GM19240 (cell line): Measurements from ENCODE around the gene LMOD3.

Source experiments
- DNase-seq: peaks from one replicate; pipeline ENCODE4 v3.0.0; 2011; ENCODE audit warnings: low spot score; ENCODE audit not compliant: insufficient read length

LMOD3 gene

GRCh38 chr3:69126216-69126615, 3.8 kb upstream of the LMOD3 start:
- DNase-seq: no peak

GRCh38 chr3:69121950-69122349, 445 bp downstream of the LMOD3 start:
- no peak for DNase-seq

DNA sequence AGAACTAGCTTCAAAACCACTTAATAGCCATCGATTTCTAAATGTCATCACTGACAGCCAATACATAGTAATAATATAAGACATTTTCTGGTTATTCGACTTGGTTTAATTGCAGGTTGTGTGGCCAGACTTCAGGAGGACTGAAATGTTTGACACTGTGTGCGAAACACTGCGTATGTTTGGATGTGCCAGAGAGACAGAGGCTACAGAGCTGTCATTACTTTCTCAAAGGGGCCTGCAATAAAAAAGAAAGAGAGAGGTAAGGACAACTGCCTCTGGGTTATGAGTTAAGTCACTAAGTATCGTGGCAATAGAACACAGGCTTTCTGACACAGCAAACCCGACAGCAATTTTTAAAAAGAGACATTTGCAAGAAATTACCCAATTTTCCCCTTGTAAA, 882 bp downstream of the LMOD3 start:
- no peak for DNase-seq

- peak; percentile 25 for DNase-seq
Measured at GRCh38 chr3:69120879-69121464, 1.4 kb downstream of the LMOD3 start.

DNA sequence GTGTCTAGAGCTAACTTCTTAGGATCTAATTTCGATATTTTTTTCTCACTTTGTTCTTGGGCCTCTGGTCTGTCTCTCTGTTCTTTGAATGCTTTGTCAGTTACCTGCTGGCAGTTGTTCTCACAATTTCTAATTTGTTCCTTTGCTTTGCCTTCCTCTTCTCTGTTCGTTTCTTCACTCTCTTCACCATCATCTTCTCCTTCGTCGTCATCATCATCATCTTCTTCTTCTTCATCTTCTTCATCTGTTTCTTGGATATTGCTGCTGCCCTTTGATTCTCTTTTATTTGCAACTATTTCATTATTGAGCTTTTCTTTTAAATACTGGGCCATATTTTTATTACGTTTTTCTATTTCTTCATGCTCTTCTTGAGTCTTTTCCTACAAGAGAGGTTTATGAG, 2.7 kb downstream of the LMOD3 start:
- no peak for DNase-seq

DNA sequence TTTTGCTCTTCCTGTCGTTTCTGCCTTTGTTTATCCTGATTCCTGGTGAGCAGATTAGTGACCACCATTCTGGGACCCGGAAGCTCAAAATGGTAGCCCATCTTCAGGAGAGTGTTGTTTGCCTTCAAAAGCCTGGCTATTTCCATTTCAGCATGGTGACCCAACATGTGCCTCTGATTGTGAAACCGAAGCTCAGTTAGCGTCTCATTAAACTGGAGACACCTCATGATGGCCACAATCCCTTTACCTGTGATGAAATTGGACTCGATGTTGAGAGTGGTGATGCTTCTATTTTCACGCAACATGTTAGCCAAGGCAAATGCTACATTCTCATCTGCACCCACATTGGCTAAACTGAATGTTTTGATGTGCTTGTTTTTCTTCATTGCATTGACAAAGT, 3.3 kb downstream of the LMOD3 start:
- no peak for DNase-seq

GRCh38 chr3:69118555-69118954, 3.8 kb downstream of the LMOD3 start:
- no peak for DNase-seq

- DNase-seq: no peak
Measured at GRCh38 chr3:69116897-69117296, 5.5 kb downstream of the LMOD3 start.

- DNase-seq: no peak
Measured at GRCh38 chr3:69116162-69116561, 6.2 kb downstream of the LMOD3 start.

- no peak for DNase-seq
Measured at GRCh38 chr3:69115731-69116130, 6.7 kb downstream of the LMOD3 start.

DNA sequence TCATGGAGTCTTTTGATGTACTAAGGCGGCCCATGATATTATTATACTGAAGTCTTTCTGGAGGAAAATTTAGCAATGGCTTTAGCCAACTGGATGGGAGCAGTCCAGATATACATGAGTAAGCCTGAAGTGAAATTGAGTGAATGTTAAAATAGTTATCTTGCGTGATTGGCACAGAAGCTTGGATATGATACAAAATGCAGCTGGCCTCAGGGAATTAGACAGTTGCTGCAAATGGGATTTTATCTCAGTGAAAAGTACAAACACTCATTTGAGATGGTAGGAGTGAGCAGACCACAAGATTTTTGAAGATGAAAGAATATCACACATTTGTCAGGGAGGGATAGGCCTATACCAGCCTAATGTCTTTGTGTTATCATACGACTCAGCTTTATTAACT, 8.9 kb downstream of the LMOD3 start:
- no peak for DNase-seq

DNA sequence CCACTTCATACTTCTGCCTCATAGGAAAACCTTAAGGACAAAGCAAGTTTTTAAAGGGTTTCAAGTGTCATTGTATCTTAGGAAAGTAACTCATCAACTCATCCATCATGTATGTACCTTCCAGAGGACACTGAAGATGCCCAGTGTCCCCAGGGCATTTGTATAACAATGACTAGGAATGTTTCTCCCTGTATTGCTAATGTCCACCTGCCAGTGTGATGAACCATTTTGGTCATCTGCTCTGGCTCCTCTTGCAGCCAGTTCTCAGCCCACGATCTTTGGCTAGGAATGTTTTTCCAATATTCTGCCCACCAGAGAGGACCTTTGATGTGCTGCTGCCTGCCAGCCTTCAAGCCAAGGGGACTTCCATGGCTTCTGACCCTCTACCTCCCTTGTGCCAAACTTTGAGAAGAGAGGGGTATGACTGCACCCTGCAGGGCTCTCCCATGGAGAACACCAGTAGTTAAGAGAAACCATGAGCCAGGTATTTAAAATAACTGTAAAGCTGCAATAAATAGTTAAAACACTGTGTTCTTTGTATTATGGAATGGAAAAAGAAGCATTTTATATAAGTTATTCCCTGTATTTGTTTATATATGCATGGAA, 11.4 kb downstream of the LMOD3 start:
- DNase-seq: no peak

DNA sequence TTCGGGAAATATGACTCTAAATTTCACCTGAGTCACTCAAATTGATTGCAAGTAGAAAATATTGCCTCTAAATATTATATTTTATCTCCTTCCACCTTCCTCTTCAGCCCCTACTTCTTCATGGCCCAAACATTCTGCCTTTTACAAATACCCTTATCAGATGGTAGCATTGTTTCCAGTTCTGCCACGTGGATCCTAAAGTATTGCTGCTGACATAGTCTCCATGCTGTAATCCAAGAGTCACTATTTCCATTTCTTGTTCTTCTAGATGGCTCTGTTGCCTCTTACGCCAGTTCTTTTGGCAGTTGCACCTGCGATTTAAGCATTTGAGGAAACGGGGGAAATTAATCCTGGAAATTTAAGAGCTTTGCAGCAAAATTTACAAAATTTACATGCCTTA, 13.6 kb downstream of the LMOD3 start:
- DNase-seq: no peak

DNA sequence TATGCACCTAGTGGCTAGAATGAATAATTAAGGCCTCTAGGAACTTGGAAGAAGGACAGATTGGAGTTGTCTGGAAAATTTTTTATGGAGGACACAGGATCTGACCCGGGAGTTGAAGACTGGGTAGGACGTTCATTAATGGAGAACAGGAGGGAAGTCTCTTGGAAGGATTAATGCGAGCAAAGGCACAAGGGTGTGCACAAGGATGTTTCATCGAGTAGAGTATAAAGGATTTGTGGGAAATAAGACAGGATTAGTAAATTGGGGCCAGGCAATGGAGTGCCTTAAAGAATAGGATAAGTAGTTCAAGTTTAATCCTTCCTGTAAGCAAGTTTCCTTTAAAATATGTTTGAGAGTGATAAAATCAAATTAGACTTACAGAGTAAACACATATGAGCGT, 14.6 kb downstream of the LMOD3 start:
- no peak for DNase-seq

DNA sequence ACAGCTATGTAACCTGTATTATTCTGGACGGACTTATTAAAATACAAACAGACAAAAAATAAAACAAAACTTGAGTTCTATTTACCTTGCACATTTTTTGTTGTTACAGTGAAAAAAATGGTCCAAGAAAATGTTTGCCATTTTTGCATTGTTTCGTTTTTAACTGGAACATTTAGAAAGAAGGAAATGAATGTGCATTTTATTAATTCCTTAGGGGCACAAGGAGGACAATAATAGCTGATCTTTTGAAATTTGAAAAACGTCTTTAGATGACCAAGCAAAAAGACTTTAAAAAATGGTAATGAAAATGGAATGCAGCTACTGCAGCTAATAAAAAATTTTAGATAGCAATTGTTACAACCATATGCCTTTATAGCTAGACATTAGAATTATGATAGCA, 17.1 kb downstream of the LMOD3 start:
- DNase-seq: no peak

DNA sequence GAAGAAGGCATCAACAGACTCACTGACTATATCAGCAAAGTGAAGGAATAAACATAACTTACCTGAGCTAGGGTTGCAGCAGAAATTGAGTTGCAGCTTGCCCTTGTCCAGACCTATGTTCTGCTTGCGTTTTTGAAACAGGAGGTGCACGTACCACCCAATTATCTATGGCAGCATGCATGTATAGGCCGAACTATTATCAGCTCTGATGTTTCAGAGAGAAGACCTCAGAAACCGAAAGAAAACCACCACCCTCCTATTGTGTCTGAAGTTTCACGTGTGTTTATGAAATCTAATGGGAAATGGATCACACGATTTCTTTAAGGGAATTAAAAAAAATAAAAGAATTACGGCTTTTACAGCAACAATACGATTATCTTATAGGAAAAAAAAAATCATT, 17.8 kb downstream of the LMOD3 start:
- DNase-seq: no peak

DNA sequence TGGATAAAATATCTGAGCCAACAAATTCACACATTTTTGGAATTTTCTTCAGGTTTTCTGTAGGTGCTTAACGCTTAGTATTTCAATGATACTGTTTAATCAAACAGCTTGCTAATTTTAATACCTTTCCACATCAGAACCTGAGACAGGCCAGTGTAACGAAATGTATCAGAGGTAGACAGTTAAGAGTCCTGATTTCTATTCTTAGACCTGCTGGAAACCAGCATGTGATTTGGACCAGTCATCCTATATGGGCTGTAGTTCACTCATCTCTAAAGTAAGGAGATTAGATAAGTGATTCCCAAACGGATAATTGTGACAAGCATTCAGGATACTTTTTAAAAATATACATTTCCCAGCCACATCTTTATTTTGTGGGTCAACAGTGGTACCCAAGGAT, 19.3 kb downstream of the LMOD3 start:
- DNase-seq: no peak

GRCh38 chr3:69102384-69102783, 20.0 kb downstream of the LMOD3 start:
- no peak for DNase-seq

DNA sequence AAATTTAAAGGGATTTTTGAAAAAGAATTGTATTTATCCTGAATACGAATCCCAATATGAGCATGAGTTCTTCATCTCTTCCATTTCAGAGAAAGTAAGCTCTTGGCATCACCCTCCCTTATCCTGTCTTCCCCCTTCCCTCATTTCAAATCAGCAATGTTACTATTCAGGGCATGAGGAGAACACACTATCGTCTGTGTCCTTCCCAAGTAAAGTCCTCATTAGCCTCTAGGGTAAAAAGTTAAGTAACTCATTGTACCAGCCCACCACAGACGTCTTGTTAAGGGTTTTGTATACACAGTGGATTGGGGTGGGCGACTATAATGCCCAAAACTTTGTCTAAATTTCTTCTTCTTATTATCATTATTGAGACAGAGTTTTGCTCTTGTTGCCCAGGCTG, 22.8 kb downstream of the LMOD3 start:
- DNase-seq: no peak

DNA sequence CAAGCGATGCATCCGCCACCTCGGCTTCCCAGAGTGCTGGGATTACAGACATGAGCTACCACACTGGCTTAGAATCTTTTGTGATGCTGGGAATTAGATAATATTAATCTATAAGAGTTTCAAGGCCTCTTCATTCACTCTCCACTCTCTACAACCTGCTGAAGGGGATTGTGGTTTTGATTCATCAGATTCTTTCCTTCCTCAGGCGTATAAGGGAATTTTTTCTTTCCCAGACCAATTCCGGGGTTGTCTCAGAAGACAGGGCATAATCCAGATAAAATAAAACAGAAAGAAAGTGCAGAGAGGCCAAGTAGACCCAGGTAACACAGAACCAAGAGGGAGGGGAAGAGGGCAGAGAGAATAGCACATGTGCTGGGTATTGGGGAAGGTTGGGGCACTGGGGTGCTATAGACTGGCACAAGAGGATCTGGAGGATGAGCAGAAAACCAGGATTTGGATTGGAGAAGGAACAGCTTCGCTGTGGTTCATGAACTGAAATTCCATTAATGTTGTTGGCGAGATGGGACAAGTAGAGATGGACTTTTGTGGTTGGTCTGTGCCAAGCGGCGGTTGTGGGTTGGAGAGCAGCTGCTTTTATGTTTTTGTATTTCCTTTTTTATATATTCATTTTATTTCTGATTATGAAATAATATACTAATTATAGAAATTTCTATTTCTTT, 24.8 kb downstream of the LMOD3 start:
- no peak for DNase-seq

DNA sequence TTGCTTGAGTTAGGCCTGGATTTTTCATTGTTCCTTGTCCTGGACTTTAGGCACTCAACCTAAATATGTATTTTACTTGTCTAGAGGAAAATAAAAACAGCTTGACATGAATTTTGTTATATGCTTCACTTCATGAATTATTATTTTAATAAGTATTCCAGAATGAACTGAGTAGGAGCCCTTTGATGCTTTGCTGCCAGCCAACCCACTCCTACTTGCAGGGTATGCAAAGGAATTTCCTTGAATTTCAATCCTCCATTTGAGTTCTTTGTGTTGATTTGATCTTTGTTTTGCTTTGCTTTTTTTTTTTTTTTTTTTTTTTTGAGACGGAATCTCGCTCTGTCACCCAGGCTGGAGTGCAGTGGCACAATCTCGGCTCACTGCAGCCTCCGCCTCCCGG, 26.1 kb downstream of the LMOD3 start:
- no peak for DNase-seq

GRCh38 chr3:69095636-69096035, 26.8 kb downstream of the LMOD3 start:
- DNase-seq: no peak
